GM12878 (cell line): ENCODE data around the gene SSBP3. TPM values are rescaled to one million over a fixed set of nuclear protein-coding genes. Genes with fewer than 3 reads are reported as not detected.
A peak's percentile ranks its signal among the peaks of the same experiment; 100 is the strongest.

ENCODE experiments used
- ATAC-seq: fragments of 200-7000 bp; cut with Tn5 transposase; 3 replicates; pipeline ENCODE4 v1.9.1; 2020; ENCODE audit warnings: mild to moderate bottlenecking, moderate library complexity
- BruUV-seq: library from RNA; stranded (reverse); fragments of 400-500 nt; replicated peaks from 2 replicates; lab custom pipeline; 2021; lab: Mats Ljungman, UMichigan
- CTCF ChIA-PET: fragments of 300-600 bp; sonication (Branson Sonifier 250); formaldehyde crosslinking; extraction: SDS; loops from one replicate; lab custom pipeline; 2021; ENCODE audit warnings: inconsistent platforms; lab: Yijun Ruan, JAX
- POLR2A ChIA-PET: fragments of 350-600 bp; formaldehyde crosslinking; extraction: SDS; loops from one replicate; lab custom pipeline; 2021; ENCODE audit warnings: inconsistent platforms; lab: Charles Lee
- RAD21 ChIA-PET: fragments of 300-600 bp; sonication (Branson Sonifier 250); formaldehyde crosslinking; loops from one replicate; lab custom pipeline; 2023; ENCODE audit warnings: antibody characterized with exemption; ENCODE audit not compliant: unreplicated experiment; lab: Charles Lee
- SMC1A ChIA-PET: fragments of 300-600 bp; sonication (Branson Sonifier 250); formaldehyde crosslinking; loops from one replicate; lab custom pipeline; 2023; ENCODE audit not compliant: unreplicated experiment, uncharacterized antibody; lab: Charles Lee
- DNase-seq: peaks from one replicate; pipeline ENCODE4 v3.0.0-alpha.2; 2011; ENCODE audit warnings: low read depth, low spot score
- FAIRE-seq: peaks from 3 replicates; lab custom pipeline; 2011; peaks lifted over from hg19 to GRCh38; lab: Jason Lieb, UNC
- H2AFZ ChIP-seq: 2 replicates; pipeline ENCODE4 v1.6.0; 2011; ENCODE audit warnings: low read depth, low read length, control low read depth; ENCODE audit not compliant: control insufficient read depth
- H3K27ac ChIP-seq: 2 replicates; pipeline ENCODE4 v1.5.1; 2011; ENCODE audit warnings: control low read depth; ENCODE audit not compliant: control insufficient read depth, insufficient read depth
- H3K27me3 ChIP-seq, 2 experiments: replicated peaks in 1 of 2; 2 replicates each; pipeline versions ENCODE4 v1.6.0 to v1.6.1; 2011; ENCODE audit warnings: low read length in 1 of 2; ENCODE audit not compliant: control insufficient read depth in 2 of 2, insufficient read depth in 2 of 2
- H3K36me3 ChIP-seq, 2 experiments: 2 replicates each; pipeline ENCODE4 v1.5.1; 2011; ENCODE audit warnings: low read length in 1 of 2; ENCODE audit not compliant: control insufficient read depth in 2 of 2, insufficient read depth in 2 of 2
- H3K4me1 ChIP-seq: 2 replicates; pipeline ENCODE4 v1.6.1; 2011; ENCODE audit warnings: mild to moderate bottlenecking, low read length, moderate library complexity, mixed read lengths; ENCODE audit not compliant: control insufficient read depth, insufficient read depth
- H3K4me2 ChIP-seq: 2 replicates; pipeline ENCODE4 v1.6.0; 2011; ENCODE audit warnings: control low read depth; ENCODE audit not compliant: control insufficient read depth, insufficient read depth
- H3K4me3 ChIP-seq: fragments of 200-600 bp; sonication (generic); 2 replicates; pipeline ENCODE4 v1.5.1; 2016
- H3K79me2 ChIP-seq: 2 replicates; pipeline ENCODE4 v1.6.0; 2011; ENCODE audit warnings: low read length; ENCODE audit not compliant: control insufficient read depth, insufficient read depth
- H3K9ac ChIP-seq: 2 replicates; pipeline ENCODE4 v1.8.0; 2011; ENCODE audit warnings: low read length, control low read depth, mixed read lengths; ENCODE audit not compliant: control insufficient read depth, insufficient read depth
- H3K9me3 ChIP-seq: replicated peaks from 3 replicates; pipeline ENCODE4 v1.5.1; 2011; ENCODE audit warnings: mild to moderate bottlenecking, low read length; ENCODE audit not compliant: control insufficient read depth, insufficient read depth
- H4K20me1 ChIP-seq: 2 replicates; pipeline ENCODE4 v1.6.0; 2011; ENCODE audit not compliant: control insufficient read depth, insufficient read depth
- EP300 ChIP-seq, 2 experiments: fragments of 150-350 bp in 1 of 2; IDR thresholded peaks; 2 replicates each; pipeline ENCODE4 v1.6.1; 2011 to 2012; ENCODE audit warnings: low read depth in 2 of 2, low read length in 2 of 2, borderline replicate concordance in 1 of 2, improper control_type of control experiment in 1 of 2, inconsistent platforms in 1 of 2; ENCODE audit not compliant: control insufficient read depth in 1 of 2
- SUZ12 ChIP-seq: fragments of 200-600 bp; sonication (generic); IDR thresholded peaks from one replicate; pipeline ENCODE4 v1.6.1; 2018; ENCODE audit warnings: antibody characterized with exemption, mild to moderate bottlenecking; ENCODE audit not compliant: unreplicated experiment
- YY1 ChIP-seq: IDR thresholded peaks from 2 replicates; pipeline ENCODE4 v1.6.1; 2011; ENCODE audit warnings: low read depth, mild to moderate bottlenecking, low read length
- WGBS: methylation state at CpG from one replicate; pipeline ENCODE4 v1.1.6; 2016; ENCODE audit warnings: low lambda C conversion rate; ENCODE audit not compliant: insufficient replicate concordance, insufficient coverage; ENCODE audit errors: missing lambda C conversion rate; 5-methylcytosine and 5-hydroxymethylcytosine counted together
- in situ Hi-C: fragments of 300-500 bp; cut with MboI; formaldehyde crosslinking; loops from 9 replicates; pipeline ENCODE4 v1.14.3; 2018; ENCODE audit warnings: mixed read lengths
- intact Hi-C: fragments of 100-400 bp; cut with micrococcal nuclease; formaldehyde crosslinking; loops from one replicate; pipeline ENCODE4 v1.14.2; 2022; ENCODE audit not compliant: unreplicated experiment
- polyA plus RNA-seq, 11 experiments: library from polyadenylated mRNA; depleted of rRNA in 4 of 11; unstranded in 6 of 11; stranded (reverse) in 5 of 11; fragments of >200 nt; fragmentation: Nextera tagmentation in 4 of 11; fragmentation: Illumina TruSeq in 1 of 11; extraction: Ambion mirVana in 4 of 11; extraction: Trizol in 1 of 11; gene quantifications; 1 replicate in 1 of 11; 2 replicates in 10 of 11; pipeline versions ENCODE4 v1.2.1 to v1.2.3, GENCODE V29; 2011 to 2016; ENCODE audit warnings: inconsistent platforms in 2 of 11, missing spikeins in 2 of 11, low read depth in 1 of 11
- total RNA-seq, 4 experiments: library from RNA; depleted of rRNA in 3 of 4; stranded (reverse); fragments of >200 nt in 3 of 4; fragmentation: Illumina TruSeq in 1 of 4; extraction: Trizol in 1 of 4; gene quantifications; 2 replicates each; pipeline versions ENCODE4 v1.2.1 to v1.2.3, GENCODE V29; 2013 to 2021
- TF ChIP-seq, protein P1 (sequence below), 3 experiments: IDR thresholded peaks in 2 of 3; conservative IDR thresholded peaks in 1 of 3; 2 replicates each; pipeline ENCODE4 v1.5.1; 2011; ENCODE audit warnings: low read depth in 3 of 3, low read length in 3 of 3, mild to moderate bottlenecking in 3 of 3, control low read depth in 2 of 3, moderate library complexity in 2 of 3, inconsistent platforms in 1 of 3, mixed read lengths in 1 of 3; ENCODE audit not compliant: control insufficient read depth in 2 of 3, insufficient read depth in 1 of 3; ENCODE audit errors: extremely low read depth in 1 of 3

SSBP3 gene
- total and polyA plus RNA-seq, 10 of the 15 experiments (the other 5 are each of a cell fraction or from before 2014, with no cell fraction given): 4.1 to 51.7 (median 17.1) TPM

DNA sequence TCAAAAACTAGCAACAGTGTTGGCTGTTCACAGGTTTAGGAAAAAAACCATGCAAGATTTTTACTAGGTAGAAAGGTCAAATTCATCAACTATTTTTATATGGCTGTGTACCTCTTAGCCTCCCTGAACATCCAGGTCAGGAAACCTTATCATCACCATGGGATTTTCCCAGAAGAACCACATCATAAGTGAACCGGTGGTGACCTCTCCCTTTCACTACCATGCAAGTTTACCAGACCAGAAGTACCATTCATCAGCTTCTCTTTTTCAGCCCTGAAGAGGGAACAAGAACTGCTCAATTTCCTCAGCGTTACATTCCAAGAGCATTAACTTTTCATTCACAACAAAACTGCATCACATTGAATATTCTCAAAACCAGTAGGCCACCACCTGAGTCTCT lies 5.9 kb downstream of the SSBP3 start (continued):
- TF ChIP-seq, protein P1, sequence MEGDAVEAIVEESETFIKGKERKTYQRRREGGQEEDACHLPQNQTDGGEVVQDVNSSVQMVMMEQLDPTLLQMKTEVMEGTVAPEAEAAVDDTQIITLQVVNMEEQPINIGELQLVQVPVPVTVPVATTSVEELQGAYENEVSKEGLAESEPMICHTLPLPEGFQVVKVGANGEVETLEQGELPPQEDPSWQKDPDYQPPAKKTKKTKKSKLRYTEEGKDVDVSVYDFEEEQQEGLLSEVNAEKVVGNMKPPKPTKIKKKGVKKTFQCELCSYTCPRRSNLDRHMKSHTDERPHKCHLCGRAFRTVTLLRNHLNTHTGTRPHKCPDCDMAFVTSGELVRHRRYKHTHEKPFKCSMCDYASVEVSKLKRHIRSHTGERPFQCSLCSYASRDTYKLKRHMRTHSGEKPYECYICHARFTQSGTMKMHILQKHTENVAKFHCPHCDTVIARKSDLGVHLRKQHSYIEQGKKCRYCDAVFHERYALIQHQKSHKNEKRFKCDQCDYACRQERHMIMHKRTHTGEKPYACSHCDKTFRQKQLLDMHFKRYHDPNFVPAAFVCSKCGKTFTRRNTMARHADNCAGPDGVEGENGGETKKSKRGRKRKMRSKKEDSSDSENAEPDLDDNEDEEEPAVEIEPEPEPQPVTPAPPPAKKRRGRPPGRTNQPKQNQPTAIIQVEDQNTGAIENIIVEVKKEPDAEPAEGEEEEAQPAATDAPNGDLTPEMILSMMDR (IDR thresholded peaks at IDR 0.05 in 2 of 3, conservative IDR thresholded peaks at IDR 0.05 in 1 of 3; ENCODE audit: control insufficient read depth in 2 of 3, extremely low read depth in 1 of 3, insufficient read depth in 1 of 3, low read depth in 3 of 3, low read length in 3 of 3): peak; percentile 4 to 35 (median 11); a peak in 2 of 6 replicates
- no peak for TF ChIP-seq SUZ12

DNA sequence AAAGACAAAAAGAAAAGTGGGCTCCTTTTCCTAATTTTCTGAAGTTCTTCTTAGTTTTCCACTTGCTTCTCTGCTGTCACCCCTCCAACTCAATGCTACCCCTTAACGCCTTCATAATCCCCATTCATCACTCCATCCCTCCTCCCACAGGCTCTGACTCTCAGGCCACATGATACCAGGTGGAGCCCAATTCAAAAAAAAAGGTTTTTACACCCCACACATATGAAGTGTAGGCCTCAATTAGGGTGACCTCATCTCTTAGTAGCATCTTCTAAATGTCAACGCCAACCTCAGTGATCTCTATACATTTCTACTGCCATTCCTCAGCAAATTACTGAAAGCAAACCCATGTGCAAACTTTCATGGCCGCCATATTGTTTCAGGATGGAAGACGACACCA lies 6.4 kb downstream of the SSBP3 start:
- ChIA-PET SMC1A (interaction anchor here (1.1 to 1.6 kb wide), 2 partner anchors 39 to 41 kb away, joined by 3 read pairs; no protein-coding TSS in a partner anchor), RAD21 (interaction anchor here (0.5 to 1.2 kb wide), 2 partner anchors 11 to 35 kb away, joined by 3 read pairs; no protein-coding TSS in a partner anchor), CTCF (interaction anchor here (0.8 to 1.5 kb wide), 5 partner anchors 26 to 218 kb away, joined by 3 to 5 read pairs (median 3); no protein-coding TSS in a partner anchor), POLR2A (interaction anchor here (0.5 kb wide), 1 partner anchor 86 kb away, joined by 5 read pairs; no protein-coding TSS in a partner anchor)
- H3K9ac ChIP-seq: no peak overlapping the region
- 96% methylated on average over 4 of the region's 4 CpGs for WGBS
- peaks cover 30% of the 10 kb centered on the region for H3K79me2 ChIP-seq
- H4K20me1 ChIP-seq: no peaks in the 10 kb centered on the region
- no peak overlapping the region for H2AFZ ChIP-seq
- TF ChIP-seq YY1 (0 out of 2 replicates have a peak, but pooled peaks have one; percentile 38), EP300 (IDR thresholded peaks at IDR 0.05; ENCODE audit: borderline replicate concordance in 1 of 2, control insufficient read depth in 1 of 2, low read depth in 2 of 2, low read length in 2 of 2) (no peak)
- peaks cover 8 to 49% of the 10 kb centered on the region in 2 experiments for H3K36me3 ChIP-seq
- H3K4me3 ChIP-seq: no peak overlapping the region
- H3K27ac ChIP-seq: no peak overlapping the region
- no peak for DNase-seq
- in situ Hi-C loops: no loop called here
- no TSS peak for BruUV-seq
- no peak for ATAC-seq
- peaks cover 17% of the 10 kb centered on the region for H3K4me1 ChIP-seq
- H3K9me3 ChIP-seq: no peaks in the 10 kb centered on the region
- H3K4me2 ChIP-seq: no peak overlapping the region; the same call in 1 of the 2 replicates
- no peak for FAIRE-seq
- intact Hi-C loops: no loop called here
- no peaks in the 10 kb centered on the region for H3K27me3 ChIP-seq
